Hypothalamus (tissue), 51 donors: ENCODE data around the gene LAYN.

Source experiments
- DNase-seq, 51 donors: peaks; one replicate each; lab custom pipeline; 2025; lab: John Stamatoyannopoulos, UW

LAYN gene

GRCh38 chr11:111560800-111561199 lies 20.3 kb downstream of the LAYN start:
- DNase-seq = no peak

- no peak for DNase-seq
Observed at GRCh38 chr11:111561306-111561705, 20.8 kb downstream of the LAYN start.

- no peak for DNase-seq
Observed at GRCh38 chr11:111561791-111562325, 21.3 kb downstream of the LAYN start.

- no peak for DNase-seq
Observed at GRCh38 chr11:111562692-111563389, 22.3 kb downstream of the LAYN start.

- DNase-seq = peak in 30 of 51 donors; percentile 1 to 70 (median 32)
Observed at GRCh38 chr11:111565114-111565720, 24.7 kb downstream of the LAYN start.

- no peak for DNase-seq
Observed at GRCh38 chr11:111566324-111566723, 25.8 kb downstream of the LAYN start.

GRCh38 chr11:111569476-111569875 lies 29.0 kb downstream of the LAYN start:
- no peak for DNase-seq

- DNase-seq = no peak
Observed at GRCh38 chr11:111570796-111571195, 30.3 kb downstream of the LAYN start.

- DNase-seq = no peak
Observed at GRCh38 chr11:111571829-111572501, 31.4 kb downstream of the LAYN start.

- no peak for DNase-seq
Observed at GRCh38 chr11:111572581-111572980, 32.1 kb downstream of the LAYN start.

GRCh38 chr11:111573821-111574249 lies 33.3 kb downstream of the LAYN start:
- no peak for DNase-seq

GRCh38 chr11:111574373-111575225 lies 34.1 kb downstream of the LAYN start:
- DNase-seq = no peak

- no peak for DNase-seq
Observed at GRCh38 chr11:111575740-111576139, 35.2 kb downstream of the LAYN start.

GRCh38 chr11:111577821-111578220 lies 37.3 kb downstream of the LAYN start:
- DNase-seq = no peak

GRCh38 chr11:111581341-111581740 lies 40.8 kb downstream of the LAYN start:
- DNase-seq = no peak

GRCh38 chr11:111582163-111582562 lies 41.6 kb downstream of the LAYN start:
- no peak for DNase-seq

GRCh38 chr11:111582881-111583280 lies 42.4 kb downstream of the LAYN start:
- DNase-seq = no peak

GRCh38 chr11:111585371-111585770 lies 44.9 kb downstream of the LAYN start:
- no peak for DNase-seq

GRCh38 chr11:111586388-111586831 lies 45.9 kb downstream of the LAYN start:
- DNase-seq = peak in 3 of 51 donors; percentile 2 to 14 (median 7)

- no peak for DNase-seq
Observed at GRCh38 chr11:111589114-111589513, 48.6 kb downstream of the LAYN start.
